GM18519 (cell line): ENCODE data around the gene ZBTB16.

ENCODE experiments used
- ATAC-seq: cut with Tn5 transposase; IDR thresholded peaks from one replicate; pipeline ENCODE4 v1.9.1; 2021; ENCODE audit warnings: mild to moderate bottlenecking, moderate library complexity; ENCODE audit not compliant: unreplicated experiment, low FRiP score

The ZBTB16 gene

DNA sequence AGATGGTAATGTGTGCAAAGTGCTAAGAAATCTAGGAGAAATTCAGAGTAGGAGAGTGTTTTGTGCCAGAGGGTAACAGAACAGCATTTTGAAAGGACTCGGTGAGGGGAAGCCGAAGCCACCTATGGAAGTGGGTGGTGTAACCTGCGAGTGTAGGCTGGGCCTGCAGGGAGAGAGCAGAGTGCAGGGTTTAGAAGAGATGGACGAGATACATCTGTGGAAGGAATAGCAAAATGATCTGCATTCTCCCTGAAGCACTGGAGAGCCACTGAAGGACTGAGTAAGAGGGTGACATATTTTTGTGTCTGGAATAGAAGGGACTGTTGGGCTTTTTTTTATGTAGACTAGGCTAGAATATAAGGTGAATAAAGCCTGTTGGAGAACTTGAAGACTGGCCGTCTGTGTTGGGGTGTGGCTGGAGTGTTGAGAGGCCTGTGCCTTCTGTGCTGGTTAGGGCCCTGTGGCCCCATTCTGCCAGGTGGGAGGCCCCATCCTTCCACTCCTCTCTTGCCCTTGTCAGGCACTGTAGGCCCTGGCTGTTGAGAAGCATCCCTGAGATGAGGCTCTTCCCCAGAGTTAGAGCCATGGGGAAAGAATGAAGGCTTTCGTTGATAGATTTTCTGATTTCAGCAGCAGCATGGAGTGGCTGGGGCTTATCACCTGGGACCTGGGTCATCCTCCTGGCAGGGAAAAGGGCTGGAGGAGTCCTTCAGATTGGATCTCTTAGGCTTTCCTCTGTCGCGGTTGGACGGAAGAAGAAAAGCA, 102.2 kb downstream of the ZBTB16 start:
- ATAC-seq, result no peak

DNA sequence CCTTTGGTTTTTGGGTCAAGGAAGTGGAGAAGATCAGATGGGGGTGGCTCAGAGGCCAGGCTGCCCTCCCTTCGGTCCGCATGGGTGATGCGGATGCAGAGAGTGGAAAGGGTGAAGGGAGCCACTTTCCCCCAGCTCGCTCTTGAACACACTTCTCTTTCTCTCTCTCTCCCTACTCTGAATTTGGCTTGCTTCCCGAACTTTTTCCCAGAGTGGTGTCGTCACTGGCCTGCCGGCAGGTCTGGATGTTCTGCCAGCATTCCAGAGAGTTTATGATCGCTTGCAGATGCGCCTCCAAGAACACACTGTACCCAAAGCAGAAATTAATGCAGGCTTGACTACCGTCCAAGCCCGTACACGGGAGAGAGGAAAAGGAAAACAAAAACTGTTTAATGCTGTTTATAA, 103.2 kb downstream of the ZBTB16 start:
- ATAC-seq, result no peak

DNA sequence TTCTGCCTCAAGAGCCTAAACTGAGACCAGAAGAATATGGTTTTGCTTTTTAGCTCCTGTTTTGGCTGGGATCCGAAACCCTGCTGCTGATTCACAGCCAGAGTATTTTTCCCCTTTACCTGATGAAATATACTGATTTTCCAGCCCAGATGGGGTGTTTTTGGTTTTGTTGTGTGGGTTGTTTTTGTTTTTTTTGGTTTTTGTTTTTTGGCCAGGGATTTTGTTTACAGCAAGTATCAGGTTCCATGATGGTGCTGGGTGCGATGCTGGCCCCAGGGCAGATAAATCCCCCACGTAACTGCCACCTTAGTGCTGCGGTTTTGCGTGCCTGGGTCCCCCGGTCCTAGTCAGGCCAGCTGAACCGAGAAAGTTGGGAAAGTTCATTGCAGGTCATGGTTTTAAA, 103.7 kb downstream of the ZBTB16 start:
- ATAC-seq, result no peak

DNA sequence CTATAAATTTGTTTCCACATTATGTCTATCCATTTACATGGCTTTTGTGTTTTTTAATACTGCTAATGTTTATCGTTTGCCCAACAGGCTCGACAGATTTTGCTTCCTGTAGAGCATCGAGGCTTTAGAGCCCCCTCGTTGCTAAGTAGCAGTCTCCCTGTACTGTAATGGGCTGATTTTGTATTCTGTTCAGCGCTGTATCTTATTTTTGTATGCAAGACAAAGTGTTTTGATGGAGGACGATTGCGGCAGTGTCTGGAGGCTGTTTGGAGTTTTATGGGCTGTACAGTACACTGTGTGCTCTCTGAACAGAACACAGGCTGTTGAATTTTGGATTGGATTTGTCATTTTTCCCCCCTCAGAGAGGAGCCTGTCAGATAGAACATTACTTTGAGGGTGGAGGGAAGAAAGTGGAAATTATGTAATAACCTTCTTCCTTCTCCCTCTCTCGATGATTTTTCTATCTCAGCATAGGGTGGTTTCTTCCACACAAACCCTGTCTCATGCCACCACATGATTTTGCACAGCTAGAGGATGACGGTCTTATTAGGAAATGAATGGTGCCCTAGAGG, 104.4 kb downstream of the ZBTB16 start:
- ATAC-seq, result no peak

DNA sequence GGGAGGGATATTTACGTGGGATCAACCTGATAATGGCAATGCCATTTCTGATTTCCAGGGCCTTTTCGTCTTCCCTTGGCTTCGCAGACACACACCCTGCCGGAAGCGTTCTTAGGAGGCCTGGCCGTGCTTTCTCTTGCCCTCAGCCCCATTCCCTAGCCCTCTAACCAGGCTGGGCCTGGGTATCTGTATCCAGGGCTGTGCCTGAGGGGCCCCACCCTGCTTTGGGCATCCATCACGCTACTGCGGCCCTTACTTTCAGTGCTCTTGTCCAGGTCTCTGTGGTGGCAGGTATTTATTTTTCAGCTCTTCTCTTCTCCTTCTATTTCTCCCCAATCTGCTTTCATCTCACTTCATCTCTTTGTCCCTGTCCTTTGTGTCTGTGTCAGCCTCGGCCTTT, 105.0 kb downstream of the ZBTB16 start:
- no peak for ATAC-seq

DNA sequence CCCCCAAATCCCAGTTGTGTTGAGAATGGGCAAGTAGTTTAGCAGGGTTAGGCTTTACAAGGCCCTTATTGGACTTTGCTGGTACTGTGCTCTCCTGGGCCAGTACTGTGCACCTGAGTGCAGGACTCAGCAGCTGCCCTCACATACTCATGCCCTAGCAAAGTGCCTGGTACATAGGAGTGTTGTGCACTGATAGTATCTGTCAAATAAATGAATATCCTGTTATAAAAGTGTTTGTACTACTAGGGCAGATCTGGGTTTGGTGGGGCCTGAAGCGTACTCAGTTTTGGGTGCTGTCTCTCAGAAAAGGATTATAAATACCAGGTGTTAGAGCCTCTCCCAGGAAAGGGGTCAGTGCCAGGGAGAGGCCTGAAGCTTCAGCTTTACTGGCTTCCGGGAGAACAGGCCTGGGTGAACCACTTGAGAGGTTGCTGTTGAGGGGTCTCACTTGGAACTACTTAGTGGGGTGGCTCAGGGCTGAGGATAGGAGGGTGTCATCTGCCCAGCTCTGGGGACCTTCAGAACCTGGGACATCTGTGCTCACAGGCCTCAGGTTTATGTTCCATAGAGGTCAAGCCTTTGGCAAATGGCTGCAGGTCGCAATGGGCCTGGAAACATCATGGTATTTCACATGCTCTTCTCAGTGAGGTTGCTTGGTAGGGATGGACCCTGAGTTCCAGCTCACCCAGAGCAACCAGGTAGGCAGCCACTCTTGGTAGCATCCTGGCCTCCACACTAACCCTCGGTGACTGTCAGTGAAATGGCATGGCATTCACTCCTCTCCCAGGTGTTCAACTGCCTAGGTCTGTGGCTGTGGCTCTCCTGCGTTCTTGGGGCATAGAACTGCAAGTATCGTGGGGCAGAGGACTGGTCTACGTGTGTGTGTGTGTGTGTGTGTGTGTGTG, 106.1 kb downstream of the ZBTB16 start:
- no peak for ATAC-seq

DNA sequence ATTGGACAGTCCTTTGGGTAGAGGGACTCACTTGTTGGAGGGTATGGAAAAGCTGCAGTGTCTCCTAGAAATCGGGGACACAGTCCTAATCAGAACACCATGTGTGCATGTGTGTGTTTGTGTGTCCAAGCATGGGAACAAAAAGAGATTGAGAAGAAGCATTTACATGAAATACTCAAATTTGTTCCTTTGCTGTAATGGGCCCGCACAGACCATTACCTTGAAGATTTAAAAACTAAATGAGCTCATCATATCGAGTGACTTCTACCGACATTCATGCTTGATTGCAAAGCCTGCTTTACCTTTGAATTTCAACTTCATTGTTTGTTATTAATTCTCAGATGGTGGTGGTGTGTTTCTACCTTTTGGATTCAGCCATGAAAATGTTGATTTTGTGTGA, 106.9 kb downstream of the ZBTB16 start:
- ATAC-seq, result no peak

DNA sequence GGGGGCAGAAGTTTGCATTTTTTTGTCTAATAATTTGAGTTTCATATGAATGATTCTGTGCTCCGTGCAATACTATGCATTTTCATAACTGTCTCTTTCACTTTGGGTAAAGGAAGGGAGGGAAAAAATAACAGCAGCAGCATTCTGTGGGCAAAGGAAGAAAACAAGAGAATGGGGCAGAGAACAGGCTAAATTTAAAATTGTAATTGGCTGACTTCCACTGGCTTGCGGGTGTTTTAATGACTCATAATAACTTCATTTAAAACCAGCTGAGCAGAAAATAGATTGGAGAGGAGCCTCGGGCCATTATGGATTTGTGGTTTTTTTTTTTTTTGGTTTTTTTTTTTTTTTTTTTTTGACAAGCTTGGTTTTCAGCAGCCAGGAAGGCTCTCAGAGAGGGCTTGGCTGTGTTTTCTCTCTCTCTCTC, 107.4 kb downstream of the ZBTB16 start:
- no peak for ATAC-seq

DNA sequence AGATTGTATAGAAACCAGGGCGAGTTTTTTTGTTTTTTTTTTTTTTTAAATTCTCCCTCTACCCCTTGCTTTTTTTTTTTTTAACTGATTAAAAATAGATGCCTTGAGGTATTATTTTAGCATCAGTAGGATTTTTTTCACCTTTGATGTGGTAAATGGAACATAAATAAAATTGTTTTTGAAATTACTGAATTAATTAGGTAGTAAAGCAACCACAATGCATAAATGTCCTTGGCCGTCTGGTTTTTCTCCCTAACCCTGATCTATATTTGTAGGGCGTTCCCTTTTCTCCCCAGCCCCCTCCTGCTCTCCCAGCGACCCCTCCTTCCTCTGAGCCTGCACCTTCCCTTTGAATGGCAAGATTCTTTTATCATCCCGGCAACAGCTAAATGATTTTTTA, 107.8 kb downstream of the ZBTB16 start:
- ATAC-seq, result no peak

DNA sequence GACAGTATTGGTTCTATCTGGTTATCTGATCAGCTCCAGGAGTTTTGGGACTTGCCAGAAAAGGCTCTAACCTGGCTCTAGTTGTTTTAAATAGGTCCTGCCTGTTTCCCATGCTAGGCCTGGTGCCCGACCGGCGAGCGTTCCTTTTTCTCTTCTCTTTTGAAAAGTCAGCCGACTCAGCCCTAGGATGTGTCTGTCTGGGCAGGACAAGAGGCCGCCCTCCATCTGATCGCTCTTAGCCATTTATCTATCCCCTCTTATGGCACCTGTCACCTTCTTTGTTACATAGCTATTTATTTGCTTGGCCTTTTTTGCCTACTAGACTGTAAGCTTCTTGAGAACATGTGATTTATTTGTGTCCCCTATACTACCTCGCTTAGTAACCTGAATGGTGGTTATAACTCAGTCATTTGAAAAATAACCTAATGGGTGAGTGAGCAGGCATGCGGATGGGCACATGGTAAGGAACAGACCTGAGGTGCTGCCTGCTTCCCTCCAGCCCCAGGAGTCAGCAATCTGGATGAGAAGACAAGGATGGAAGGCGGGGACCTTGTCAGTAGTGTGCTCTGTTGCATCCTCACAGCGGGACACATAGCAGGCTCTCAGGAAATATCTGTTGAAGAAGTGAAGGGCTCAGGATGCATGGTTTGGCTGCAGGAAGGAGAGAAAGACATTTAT, 108.4 kb downstream of the ZBTB16 start:
- no peak for ATAC-seq

DNA sequence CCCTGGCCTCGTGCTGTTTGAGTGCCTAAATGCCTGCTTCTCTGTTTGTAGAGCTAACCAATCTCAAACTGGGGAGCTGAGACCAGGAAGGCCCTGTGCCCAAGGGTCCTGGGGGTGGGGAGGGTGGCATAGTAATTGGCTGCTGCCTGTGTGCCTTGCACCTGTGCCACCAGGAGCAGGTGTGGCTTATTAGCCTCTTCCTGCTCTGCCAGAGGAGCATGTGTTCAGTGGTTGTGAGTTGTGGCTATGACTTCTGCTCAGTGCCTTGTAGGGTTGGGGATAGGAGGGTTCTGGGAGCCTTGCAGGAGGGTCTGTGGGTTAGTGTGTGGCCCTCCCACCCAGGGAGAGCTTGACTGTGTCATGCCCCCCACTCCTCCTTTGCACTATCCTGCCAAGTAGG, 109.2 kb downstream of the ZBTB16 start:
- no peak for ATAC-seq

DNA sequence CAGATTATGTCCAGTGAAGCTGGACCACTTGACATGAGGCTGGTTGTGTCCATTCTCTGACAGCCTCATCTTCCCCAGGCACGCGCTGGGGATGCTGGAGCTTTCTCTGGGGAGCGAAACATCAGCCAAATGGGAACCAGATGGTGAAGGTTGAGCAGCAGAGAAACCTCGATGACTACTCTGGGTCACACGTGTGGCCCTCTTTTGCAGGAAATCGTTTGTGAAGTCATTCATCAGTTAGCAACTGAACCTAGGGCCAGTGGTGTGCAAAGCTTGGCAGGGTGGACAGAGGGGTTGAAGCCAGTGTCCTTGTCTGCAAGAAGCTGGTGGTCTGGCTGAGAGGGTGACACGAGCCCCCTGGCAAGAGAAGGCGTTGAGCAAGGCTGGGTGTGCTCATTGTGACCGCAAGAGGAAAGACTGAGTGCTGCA, 109.8 kb downstream of the ZBTB16 start:
- no peak for ATAC-seq

DNA sequence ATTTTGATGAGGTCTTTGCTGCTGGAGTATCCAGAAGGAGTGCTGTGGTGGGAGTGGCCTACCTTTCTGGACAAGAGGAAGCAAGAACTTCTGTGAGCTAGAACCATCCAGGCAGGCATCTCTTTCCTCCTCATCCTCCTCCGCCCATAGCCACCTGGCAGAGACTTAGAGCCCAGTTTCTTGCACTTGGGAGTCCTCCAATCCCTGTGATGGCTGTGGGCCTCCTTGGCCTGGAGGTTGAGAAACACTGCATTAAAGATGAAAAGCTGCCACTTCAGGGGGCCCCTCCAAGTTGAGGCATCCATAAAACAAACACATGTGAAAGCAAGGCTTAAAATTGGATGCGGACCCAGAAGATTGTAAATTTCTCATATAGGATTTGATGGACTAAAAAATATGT, 110.3 kb downstream of the ZBTB16 start:
- no peak for ATAC-seq

DNA sequence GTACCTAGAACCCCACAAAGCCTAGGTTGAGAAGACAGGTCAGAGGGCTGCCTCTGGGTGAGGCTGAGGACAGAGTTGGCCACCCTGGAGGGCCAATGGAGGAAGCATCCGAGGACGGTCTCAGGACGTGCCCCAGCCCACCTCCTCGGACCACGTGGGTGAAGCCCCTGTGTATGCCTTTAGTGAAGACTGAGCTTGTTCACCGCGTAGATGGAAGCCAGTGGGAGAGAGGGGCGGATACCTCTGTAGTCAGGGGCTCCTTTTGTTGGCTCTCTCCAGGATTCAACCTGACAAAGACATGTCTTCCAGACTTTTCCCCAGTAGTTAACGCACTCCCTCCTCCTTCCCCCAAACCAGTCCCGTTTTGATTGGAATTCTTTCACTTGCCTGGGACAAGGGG, 110.7 kb downstream of the ZBTB16 start:
- ATAC-seq, result no peak

DNA sequence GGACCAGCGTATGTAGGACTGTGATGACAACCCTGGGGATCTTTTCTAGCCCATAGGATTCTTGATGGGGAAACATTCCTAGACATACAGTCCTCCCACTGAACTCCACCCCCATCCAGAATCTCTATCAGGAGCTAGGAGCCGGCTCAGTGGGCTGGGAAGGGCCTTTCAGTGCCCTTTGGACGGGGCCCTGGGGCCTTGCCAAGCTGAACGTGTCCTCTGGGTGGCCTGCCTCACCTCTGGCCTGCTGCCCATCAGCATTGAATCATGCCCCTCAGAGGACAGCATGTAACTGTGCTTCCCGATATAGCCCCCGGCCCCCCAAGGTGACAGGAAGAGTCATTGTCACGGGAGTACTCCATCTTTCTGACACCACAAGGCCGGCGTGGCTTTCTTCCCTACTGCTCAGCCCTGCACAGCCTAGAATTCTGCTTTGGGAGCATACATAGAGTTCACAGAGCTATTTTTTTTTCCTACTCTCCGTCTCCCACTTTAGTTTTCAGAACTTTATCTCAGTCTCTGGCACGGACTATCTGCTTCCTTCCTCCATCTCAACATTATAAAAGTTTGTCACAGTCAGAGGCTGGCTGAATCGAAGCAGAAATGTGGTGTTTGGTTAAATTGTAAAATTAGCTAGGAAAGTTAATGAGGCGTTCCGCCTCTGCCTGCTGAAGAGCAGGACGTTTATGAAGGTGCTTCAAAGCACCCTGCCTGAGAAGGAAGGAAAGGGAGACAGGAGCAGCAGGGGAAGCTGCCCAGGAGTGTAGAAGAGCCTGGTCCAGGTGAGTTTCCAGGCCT, 111.9 kb downstream of the ZBTB16 start:
- ATAC-seq, result no peak

DNA sequence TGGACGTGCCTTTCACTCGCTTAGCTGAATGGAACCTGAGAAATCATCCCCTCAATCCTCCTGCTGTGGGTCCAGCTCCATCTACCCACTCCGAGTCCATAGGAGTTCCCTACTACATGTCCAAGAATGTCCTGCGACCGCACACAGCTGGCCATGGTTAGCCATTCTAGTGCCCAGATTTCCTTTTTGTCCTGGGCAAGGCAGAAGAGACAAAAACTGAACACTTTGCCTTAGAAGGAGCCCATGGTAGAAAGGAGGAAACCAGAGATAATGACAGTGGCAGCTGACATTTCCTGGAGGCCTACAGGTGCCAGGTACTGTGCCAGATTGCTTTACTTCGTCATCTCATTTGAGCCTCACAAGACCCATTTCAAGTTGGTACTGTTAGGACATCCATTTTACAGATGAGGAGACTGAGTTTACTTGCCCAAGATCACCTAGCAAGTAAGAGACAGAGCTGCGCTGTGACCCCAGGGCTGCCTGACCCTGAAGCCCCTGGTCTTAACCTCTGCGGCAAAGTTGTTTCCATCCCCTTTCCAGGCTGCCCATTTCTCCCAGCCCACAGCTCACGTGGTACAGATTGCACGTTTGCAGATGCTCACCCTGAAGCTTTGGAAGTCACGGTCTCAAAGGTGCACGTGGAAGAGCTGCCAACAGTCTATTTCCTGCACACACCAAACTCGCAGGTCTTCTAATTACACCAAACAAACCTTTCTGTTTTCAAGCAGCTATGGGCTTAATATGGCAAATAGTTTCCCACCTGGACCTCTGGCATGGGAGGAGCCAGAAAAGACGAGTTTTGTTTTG, 112.7 kb downstream of the ZBTB16 start:
- ATAC-seq, result no peak

DNA sequence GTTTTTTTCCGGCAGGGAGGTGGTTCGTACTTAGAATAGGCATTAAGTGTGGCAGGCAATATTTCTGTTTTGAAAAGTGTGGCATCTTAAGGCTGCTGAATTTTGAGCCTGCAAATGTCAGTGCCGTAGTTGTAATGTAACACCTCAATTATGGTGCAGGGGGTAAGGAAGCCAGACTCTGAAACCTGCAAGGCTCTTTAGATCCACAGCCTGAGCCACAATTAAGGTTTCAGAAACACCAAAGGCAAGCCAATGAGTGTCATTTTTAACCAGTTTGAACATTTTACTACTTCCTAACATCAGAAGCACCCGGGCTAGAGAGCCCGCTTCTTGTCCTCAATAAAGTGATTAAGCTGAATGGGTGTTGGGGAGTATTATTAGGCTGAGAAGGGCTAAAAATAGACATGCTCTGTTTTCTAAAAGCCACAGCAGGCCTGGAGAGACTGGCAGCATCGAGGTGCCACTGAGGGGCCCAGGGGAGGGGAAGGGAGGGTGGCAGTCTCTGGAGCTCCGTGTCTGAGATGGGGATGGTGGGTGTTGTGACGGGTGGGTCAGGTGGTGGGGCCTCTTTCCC, 113.4 kb downstream of the ZBTB16 start:
- ATAC-seq, result no peak

DNA sequence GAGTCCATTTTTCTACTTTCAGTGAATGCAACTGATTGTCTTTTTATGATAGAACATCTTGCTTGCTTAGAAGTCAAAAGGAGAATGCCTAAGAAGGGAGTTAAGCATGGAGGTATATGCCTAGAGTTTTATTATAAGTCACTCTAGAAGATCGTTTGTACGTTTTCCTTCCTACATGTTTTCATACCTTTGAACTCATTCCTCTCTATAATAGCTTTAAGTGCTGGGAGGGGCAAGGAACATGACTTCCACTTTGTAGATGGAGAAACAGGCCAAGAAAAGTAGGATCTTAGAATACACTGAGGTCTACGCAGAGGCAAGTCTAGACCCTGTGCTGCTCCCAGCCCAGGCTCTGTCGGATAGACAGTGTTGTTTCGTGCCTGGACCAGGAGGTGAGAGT, 114.3 kb downstream of the ZBTB16 start:
- ATAC-seq, result no peak
